ENCODE results near the gene SOBP. TPM values are rescaled to one million over a fixed set of nuclear protein-coding genes. Genes with fewer than 3 reads are reported as not detected.

Gene SOBP
- total and polyA plus RNA-seq, 2 donors (not counting 3 experiments of a cell fraction or from before 2014, with no cell fraction given), result 0.35 to 6.6 TPM

DNA sequence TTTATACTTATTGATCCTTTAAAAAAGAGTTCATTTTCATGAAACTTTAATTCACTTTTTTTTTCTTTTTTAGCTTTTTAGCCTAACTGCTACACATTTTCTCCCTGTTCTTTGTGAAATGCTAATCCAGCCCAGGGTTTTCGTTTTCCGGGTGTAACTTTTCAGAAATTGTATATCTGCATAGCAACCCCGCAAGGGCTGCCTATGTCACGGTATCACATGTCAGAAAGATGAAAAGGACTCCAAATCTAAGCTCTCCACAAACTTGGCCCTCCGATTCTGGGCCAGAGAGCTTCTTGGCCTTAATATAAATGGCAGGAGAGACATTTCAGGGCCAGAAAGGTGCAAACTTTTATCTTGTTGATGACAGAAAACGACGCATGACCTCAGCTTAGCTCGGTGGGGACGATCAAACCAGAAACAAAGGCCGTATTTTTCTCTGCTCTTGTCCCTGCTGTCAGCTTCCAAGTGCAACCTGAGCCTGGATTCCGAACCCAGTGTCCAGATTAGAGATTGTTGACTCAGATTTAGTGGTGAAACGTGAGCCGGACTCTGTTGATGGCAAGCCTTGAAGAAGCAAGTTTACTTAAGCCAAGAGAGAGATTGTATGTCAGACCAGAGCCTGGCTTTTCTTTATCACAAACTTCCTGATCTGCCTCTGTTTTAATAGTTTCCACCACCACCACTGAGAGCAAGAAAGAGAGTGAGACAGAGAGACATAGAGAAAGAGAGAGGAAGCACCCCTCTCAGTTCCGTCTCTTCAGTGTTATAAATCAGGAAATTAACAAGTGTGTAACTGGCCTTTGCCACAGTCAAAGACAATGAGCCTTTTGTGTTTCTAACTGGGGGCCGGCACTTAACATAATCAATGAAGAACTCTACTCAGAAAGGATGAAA is 176.4 kb downstream of the SOBP start:
- Histone ChIP-seq H4K20me1 (replicated peaks; ENCODE audit: control insufficient read depth, extremely low read depth, insufficient read depth, low read length) (no peaks in the 10 kb centered on the region), H3K27ac (ENCODE audit: insufficient read depth, low read depth, low read length) (peak overlapping the region; percentile 42), H3K79me2 (ENCODE audit: control insufficient read depth, insufficient read depth, low read length) (no peaks in the 10 kb centered on the region), H3K4me3 (replicated peaks in 1 of 3; ENCODE audit: insufficient read depth in 1 of 3, low read depth in 1 of 3, low read length in 3 of 3) (no peak overlapping the region), H3K4me1 (ENCODE audit: control insufficient read depth, extremely low read depth, insufficient read depth, low read length) (peaks cover 20% of the 10 kb centered on the region), H3K4me2 (ENCODE audit: insufficient read depth, low read length) (no peak overlapping the region), H3K27me3 (ENCODE audit: control insufficient read depth in 2 of 2, insufficient read depth in 2 of 2, low read length in 2 of 2) (peaks cover 0 to 2% of the 10 kb centered on the region in 2 experiments), H3K9me1 (replicated peaks; ENCODE audit: control insufficient read depth, extremely low read depth, insufficient read depth, low read length) (no peaks in the 10 kb centered on the region), H3K9ac (replicated peaks; ENCODE audit: extremely low read depth, insufficient read depth, low read length) (peak overlapping the region; percentile 11), H3K36me3 (ENCODE audit: control insufficient read depth in 2 of 2, extremely low read depth in 1 of 2, insufficient read depth in 2 of 2, low read length in 2 of 2) (no peaks in the 10 kb centered on the region), H3K9me3 (replicated peaks; ENCODE audit: control insufficient read depth, insufficient read depth, low read length) (no peaks in the 10 kb centered on the region), H2AFZ (ENCODE audit: low read depth, low read length) (no peak overlapping the region)
- intact Hi-C loops (cut with micrococcal nuclease) (loop anchor here (5.0 kb wide), 1 partner anchor 64 kb away; no protein-coding TSS in a partner anchor), dilution Hi-C loops (cut with MboI; ENCODE audit: extremely low pct_ligation_motif_present, low sequenced_read_pairs) (no loop called here)
- TF ChIP-seq JUN (IDR thresholded peaks at IDR 0.05; ENCODE audit: borderline replicate concordance, insufficient read depth, insufficient read length, low read depth), result no peak
- TF ChIP-seq MYC (IDR thresholded peaks at IDR 0.05; ENCODE audit: low read depth, low read length), result no peak
- TF ChIP-seq GATA2 (IDR thresholded peaks at IDR 0.05; ENCODE audit: insufficient read depth, insufficient read length, low read depth, low read length), result no peak
- TF ChIP-seq, protein P1, sequence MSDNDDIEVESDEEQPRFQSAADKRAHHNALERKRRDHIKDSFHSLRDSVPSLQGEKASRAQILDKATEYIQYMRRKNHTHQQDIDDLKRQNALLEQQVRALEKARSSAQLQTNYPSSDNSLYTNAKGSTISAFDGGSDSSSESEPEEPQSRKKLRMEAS (IDR thresholded peaks at IDR 0.05; ENCODE audit: insufficient read depth, insufficient read length), result no peak
- TF ChIP-seq FOS (IDR thresholded peaks at IDR 0.05; ENCODE audit: borderline replicate concordance, insufficient read depth, low read length), result no peak
- TF ChIP-seq, protein P2, sequence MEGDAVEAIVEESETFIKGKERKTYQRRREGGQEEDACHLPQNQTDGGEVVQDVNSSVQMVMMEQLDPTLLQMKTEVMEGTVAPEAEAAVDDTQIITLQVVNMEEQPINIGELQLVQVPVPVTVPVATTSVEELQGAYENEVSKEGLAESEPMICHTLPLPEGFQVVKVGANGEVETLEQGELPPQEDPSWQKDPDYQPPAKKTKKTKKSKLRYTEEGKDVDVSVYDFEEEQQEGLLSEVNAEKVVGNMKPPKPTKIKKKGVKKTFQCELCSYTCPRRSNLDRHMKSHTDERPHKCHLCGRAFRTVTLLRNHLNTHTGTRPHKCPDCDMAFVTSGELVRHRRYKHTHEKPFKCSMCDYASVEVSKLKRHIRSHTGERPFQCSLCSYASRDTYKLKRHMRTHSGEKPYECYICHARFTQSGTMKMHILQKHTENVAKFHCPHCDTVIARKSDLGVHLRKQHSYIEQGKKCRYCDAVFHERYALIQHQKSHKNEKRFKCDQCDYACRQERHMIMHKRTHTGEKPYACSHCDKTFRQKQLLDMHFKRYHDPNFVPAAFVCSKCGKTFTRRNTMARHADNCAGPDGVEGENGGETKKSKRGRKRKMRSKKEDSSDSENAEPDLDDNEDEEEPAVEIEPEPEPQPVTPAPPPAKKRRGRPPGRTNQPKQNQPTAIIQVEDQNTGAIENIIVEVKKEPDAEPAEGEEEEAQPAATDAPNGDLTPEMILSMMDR (IDR thresholded peaks at IDR 0.05; ENCODE audit: extremely low read depth in 1 of 2, insufficient read depth in 1 of 2, low read depth in 1 of 2, low read length in 2 of 2), result no peak
- no peak for TF ChIP-seq POLR2AphosphoS5 (IDR thresholded peaks at IDR 0.05; ENCODE audit: insufficient read depth, low read depth, low read length)
- TF ChIP-seq POLR2A (IDR thresholded peaks at IDR 0.05; ENCODE audit: low read depth, low read length), result no peak
- no peak for TF ChIP-seq EZH2 (IDR thresholded peaks at IDR 0.05; ENCODE audit: borderline replicate concordance, low read depth, low read length, severe bottlenecking)
- POLR2A ChIA-PET, result no interaction called here
- FAIRE-seq, result peak; percentile 47
- CTCF ChIA-PET, result interaction anchor here (1.2 to 1.7 kb wide), 2 partner anchors 8 to 348 kb away, joined by 3 to 6 read pairs; no protein-coding TSS in a partner anchor
- DNase-seq (ENCODE audit: low read depth, low spot score), result no peak
- BruUV-seq (replicated peaks), result no TSS peak
